ENCODE results near the gene TMEM171. TPM values are rescaled to one million over a fixed set of nuclear protein-coding genes. Genes with fewer than 3 reads are reported as not detected.

Gene TMEM171
- total RNA-seq, 1 experiment from 2014 or later = 5.4 TPM

- no peaks in the 10 kb centered on the region for H3K36me3 ChIP-seq (ENCODE audit: control insufficient read depth in 1 of 2, insufficient read depth in 2 of 2, low read length in 2 of 2)
- no peaks in the 10 kb centered on the region for H3K79me2 ChIP-seq (ENCODE audit: insufficient read depth, low read length)
- no peak for ATAC-seq
- H3K9me3 ChIP-seq (ENCODE audit: control insufficient read depth in 1 of 2, insufficient read depth in 1 of 2, low read depth in 1 of 2, low read length in 2 of 2) = no peaks in the 10 kb centered on the region
- ChIA-PET POLR2A (no interaction called here), CTCF (no interaction called here), RAD21 (ENCODE audit: low non-redundant PET in 1 of 2, low total read pairs in 2 of 2, uncharacterized antibody in 2 of 2, unreplicated experiment in 2 of 2) (no interaction called here)
- intact Hi-C loops (cut with micrococcal nuclease) = loop anchor here (5.0 kb wide), 1 partner anchor 313 kb away; no protein-coding TSS in a partner anchor
- no peak for DNase-seq (ENCODE audit: low read depth, low spot score)
- BruUV-seq (replicated peaks) = no TSS peak
- H3K27ac ChIP-seq (ENCODE audit: low read depth, low read length) = no peak overlapping the region
- no peak overlapping the region for H3K9ac ChIP-seq (ENCODE audit: low read length)
- H3K4me1 ChIP-seq (ENCODE audit: control insufficient read depth in 1 of 2, insufficient read depth in 2 of 2, low read length in 2 of 2) = no peaks in the 10 kb centered on the region
- H3K9me2 ChIP-seq (ENCODE audit: insufficient read depth) = no peaks in the 10 kb centered on the region
- no peak for TF ChIP-seq ATF3 (IDR thresholded peaks at IDR 0.05)
- no peak for TF ChIP-seq SIN3A (IDR thresholded peaks at IDR 0.05; ENCODE audit: low read depth)
- no peak for TF ChIP-seq CTCF (IDR thresholded peaks at IDR 0.05 in 2 of 3, conservative IDR thresholded peaks at IDR 0.05 in 1 of 3; ENCODE audit: borderline replicate concordance in 1 of 3, insufficient read depth in 1 of 3, low read depth in 2 of 3, low read length in 2 of 3)
- TF ChIP-seq REST (IDR thresholded peaks at IDR 0.05; ENCODE audit: low read depth) = no peak
- TF ChIP-seq MAX (IDR thresholded peaks at IDR 0.05) = no peak
- TF ChIP-seq YY1 (IDR thresholded peaks at IDR 0.05; ENCODE audit: extremely low read depth, insufficient replicate concordance, low read depth, low read length) = no peak
- no peak for TF ChIP-seq CEBPB (IDR thresholded peaks at IDR 0.05; ENCODE audit: low read depth)
- TF ChIP-seq CBX3 (IDR thresholded peaks at IDR 0.05; ENCODE audit: low read depth) = no peak
- TF ChIP-seq ZFX (IDR thresholded peaks at IDR 0.05) = no peak
- H3K27me3 ChIP-seq (ENCODE audit: insufficient read depth, low read length) = no peaks in the 10 kb centered on the region
- H2AFZ ChIP-seq (ENCODE audit: low read depth, low read length, poor library complexity, severe bottlenecking) = no peak overlapping the region
- no peaks in the 10 kb centered on the region for H4K20me1 ChIP-seq (ENCODE audit: insufficient read depth)
- H3K4me3 ChIP-seq (replicated peaks in 1 of 2; ENCODE audit: low read depth in 1 of 2, low read length in 2 of 2) = no peak overlapping the region
- H3K4me2 ChIP-seq (ENCODE audit: low read length) = no peak overlapping the region
Observed at GRCh38 chr5:73139485-73139884, 19.1 kb downstream of the TMEM171 start.

All from HCT116 (cell line).